Activated T-cell treated with anti-CD3 and anti-CD28 coated beads, Interleukin-2, amount 50 U/mL, for 1 hour (primary cell): Measurements from ENCODE around the gene KRTAP2-2.
"Not testable (repeated sequence)": the region's sequence is repeated elsewhere in the genome, so short reads cannot be mapped to it uniquely, and the experiment has no call there.

Experiments used
- DNase-seq: peaks from one replicate; pipeline ENCODE4 v3.0.0-alpha.2; 2020

Gene KRTAP2-2, protein sequence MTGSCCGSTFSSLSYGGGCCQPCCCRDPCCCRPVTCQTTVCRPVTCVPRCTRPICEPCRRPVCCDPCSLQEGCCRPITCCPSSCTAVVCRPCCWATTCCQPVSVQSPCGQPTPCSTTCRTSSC

DNA sequence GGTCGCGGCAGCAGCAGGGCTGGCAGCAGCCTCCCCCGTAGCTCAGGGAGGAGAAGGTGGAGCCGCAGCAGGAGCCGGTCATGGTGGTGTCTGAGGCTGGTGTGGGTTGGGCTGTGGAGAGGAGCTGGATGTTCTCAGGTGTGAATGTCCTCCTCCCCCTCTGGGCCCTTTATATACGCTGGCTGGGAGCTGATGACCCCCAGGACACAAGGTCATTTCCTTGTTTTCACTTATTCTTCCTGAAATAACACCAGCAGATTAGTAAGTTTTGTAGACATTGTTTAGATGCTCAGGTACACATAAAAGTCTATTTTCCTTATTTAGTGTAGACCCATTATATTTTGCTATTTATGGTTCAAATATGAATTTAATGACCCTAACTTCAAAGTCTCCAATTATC, at the start of gene KRTAP2-2:
Gene KRTAP2-2 (minus strand): TSS at position 101 of the 400 bp plus-strand sequence. CDS start 19 bp downstream, at position 82.
- DNase-seq = not testable (repeated sequence)

DNA sequence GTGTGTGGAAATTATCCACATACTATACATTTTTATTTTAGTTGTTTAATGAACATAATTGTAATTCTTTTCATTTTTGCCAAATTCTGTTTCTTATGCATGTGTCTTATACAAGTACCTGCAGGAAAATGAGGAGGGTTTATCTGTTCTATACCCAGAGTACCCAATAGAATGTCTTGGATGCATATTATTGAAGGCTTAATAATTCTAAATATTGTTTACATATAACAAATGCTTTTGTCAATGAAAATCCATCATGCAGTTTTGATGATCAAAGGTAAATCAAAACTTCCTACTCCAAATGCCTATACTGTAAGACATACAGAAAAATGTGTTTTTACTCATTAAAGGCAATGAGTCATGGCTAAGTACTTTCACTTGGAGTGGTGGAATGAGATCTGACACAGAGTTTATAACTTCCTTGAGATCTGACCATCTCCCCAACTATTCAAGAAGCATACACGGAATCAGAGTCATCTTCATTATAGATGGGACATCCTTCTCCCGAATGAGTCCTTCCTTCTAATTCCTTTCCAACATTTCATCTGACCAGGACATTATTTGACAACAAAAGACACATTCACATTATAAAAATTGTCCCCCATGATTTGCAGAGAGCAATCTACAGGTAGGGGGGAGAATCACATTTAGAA, 49.5 kb upstream of the KRTAP2-2 start:
- DNase-seq = not testable (repeated sequence)

DNA sequence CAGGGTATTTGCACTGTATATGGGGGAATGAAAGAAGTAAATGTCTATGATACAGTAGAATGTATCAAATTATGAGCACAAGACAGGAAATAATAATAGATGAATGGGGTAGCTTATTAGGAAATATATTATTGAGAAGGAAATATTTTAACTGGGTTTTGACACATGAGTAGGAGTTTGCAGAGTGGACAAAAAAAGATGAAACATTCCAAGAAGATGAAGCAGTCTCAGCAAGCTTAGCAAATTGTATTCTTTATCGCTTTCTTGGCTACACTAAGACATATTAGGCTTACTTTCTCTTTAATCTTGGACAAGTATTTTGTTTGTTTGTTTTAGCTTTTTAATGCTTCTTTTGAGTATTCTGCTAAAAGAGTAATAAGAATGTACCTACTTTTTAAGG, 48.9 kb upstream of the KRTAP2-2 start:
- DNase-seq = no peak

DNA sequence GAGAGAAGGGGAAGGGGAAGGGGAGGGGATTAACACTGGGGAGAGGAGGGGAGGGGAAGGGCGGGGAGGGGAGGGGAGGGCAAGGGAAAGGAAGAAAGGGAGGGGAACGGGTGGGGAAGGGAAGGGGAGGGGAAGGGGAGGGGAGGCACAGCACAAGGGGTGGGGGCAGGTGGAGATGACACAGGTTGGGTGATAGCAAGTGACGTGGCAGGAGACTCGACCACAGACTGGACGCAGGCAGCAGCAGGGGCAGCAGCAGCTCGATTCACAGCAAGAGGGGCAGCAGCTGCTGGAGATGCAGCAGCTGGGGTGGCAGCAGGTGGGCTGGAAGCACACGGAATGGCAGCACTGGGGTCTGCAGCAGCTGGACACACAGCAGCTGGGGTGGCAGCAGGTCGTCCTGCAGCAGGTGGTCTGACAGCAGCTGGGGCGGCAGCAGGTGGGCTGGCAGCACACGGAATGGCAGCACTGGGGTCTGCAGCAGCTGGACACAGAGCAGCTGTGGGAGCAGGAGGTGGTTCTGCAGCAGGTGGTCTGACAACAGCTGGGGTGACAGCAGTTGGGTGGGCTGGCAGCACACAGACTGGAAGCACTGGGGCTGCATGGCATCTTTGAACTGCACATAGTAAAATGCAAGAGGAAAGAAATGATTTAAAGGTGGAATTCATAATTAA, 46.7 kb upstream of the KRTAP2-2 start, which contains the start of gene KRTAP4-16:
Gene KRTAP4-16 (minus strand): TSS at position 624 of the 674 bp plus-strand sequence. CDS start 0 bp downstream, at position 624.
- DNase-seq = no peak

DNA sequence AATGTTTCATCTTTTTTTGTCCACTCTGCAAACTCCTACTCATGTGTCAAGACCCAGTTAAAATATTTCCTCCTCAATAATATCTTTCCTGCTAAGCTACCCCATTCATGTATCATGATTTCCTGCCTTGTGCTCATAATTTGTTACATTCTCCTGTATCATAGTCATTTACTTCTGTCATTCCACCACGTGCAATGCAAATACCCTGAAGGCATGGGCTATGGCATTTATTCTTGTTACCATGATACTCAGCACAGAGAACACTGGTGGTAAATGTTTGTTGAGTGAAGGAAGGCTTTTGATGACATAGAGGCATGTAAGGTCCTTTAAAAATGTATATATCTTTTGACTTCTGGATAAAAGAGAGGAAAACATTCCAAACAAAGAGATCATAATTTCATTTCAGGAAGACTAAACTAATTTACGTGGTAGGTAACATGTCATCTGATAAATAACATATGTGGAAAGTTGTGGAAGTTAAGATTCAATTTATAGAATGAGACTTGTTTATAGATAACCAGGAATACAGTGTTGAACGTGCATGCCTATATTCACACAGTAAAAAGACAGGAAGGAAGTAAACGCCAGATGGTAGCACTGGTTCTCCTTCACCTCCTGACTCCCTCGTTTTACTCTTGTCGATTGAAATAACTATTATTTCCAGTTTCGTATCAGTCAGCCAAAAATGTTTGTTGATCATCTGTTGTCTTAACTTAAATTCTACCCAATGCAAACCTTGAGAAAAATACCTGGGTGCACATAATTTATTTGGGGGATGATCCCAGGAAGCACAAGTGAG, 44.9 kb upstream of the KRTAP2-2 start:
- not testable (repeated sequence) for DNase-seq

DNA sequence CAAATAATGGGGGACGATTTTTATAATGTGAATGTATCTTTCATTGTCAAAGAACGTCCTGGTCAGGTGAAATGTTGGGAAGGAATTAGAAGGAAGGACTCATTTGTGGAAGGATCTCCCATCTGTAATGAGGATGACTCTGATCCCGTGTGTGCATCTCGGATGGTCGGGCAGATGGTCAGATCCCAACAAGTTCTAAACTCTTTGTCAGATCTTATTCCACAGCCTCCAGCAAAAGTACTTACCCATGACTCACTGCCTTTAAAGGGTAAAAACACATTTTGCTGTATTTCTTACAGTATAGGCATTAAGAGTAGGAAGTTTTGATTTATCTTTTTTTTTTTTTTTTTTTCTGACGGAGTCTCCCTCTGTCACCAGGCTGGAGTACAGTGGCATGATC, 43.5 kb upstream of the KRTAP2-2 start:
- DNase-seq = no peak

DNA sequence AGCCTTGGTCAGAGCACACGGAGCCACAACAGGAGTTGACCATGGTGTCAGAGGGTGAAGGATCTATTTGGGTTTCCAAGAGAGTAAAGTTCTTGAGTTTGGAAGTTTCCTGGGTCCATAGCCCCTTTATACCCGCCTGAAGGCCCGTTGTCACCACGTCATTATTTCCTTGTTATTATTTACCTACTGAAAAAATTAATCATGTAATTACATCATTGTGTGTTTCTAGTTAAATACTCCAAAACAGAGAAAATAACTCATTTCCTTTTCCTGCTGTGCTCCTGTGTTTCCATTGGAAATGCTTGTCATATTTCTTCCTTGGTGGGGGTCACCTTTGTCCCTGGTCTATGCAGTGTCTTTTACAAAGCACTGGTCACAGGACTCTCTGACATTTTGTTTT, 43.0 kb upstream of the KRTAP2-2 start, which contains the start of gene KRTAP4-8:
Gene KRTAP4-8 (minus strand): TSS at position 101 of the 400 bp plus-strand sequence. CDS start 58 bp downstream, at position 43.
- no peak for DNase-seq

DNA sequence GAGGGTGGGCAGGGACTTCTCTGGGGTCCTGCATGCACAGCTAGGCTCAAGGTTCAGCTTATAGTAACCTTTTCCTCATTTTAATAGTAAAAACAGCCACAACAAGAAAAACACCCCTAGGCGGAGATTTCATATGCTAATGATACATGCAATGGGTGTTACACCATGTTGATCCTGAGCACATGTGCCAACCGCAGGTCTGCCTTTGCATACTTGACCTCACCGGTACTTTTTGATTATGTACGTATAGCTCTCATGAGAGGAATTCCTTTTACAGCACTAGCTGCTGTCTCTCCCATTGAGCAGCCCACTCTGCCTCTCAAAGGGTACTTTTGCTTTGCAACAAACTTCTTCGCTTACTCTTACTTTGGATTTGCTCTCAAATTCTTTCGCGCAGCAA, 41.0 kb upstream of the KRTAP2-2 start:
- DNase-seq = no peak

DNA sequence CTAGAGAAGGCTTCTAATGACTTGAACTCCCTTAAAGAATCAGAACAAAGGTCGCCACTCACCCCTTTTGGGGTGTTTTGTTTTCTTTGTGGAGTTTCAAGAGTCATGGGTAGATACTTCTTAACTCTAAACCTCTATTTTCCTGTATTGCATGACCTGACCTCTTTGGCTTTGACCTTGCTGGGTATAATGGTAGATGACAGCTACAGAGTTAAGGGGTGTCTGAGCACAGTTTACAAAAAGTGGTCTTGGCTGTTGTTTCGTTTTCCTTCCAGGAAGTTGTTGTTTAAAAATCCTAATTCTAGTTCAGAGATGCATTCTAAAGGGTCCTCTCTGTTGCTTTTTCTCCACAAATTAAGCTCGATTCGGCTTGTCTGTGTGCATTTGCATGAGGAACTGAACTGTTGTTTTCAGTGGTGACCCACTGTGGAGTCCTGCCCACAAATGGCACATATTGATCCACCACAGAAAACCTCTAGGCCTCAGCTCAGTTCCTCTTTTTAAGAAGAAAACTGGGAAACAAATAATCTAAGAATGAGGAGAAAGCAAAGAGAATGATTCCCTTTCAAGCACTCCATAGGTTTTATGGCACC, 33.8 kb upstream of the KRTAP2-2 start:
- not testable (repeated sequence) for DNase-seq

DNA sequence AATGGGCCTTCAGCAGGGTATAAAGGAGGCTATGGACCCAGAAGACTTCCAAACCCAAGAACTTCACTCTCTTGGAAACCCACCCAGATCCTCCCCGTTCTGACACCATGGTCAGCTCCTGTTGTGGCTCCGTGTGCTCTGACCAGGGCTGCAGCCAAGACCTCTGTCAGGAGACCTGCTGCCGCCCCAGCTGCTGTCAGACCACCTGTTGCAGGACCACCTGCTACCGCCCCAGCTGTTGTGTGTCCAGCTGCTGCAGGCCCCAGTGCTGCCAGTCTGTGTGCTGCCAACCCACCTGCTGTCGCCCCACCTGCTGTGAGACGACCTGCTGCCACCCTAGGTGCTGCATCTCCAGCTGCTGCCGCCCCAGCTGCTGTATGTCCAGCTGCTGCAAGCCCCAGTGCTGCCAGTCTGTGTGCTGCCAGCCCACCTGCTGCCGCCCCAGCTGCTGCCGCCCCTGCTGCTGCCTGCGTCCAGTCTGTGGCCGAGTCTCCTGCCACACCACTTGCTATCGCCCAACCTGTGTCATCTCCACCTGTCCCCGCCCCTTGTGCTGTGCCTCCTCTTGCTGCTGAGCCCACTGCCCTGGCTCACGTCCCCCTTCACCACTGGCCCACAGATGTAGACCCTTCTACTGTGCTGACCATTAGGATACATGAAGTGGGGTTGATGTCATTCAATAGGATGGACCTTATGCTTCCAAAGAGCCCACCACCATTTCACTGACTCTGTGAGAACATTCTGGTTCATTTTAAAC, 29.2 kb upstream of the KRTAP2-2 start, which contains the start of gene KRTAP4-7:
Gene KRTAP4-7 (plus strand): TSS at position 51 of the 757 bp plus-strand sequence. CDS start 57 bp downstream, at position 108.
- not testable (repeated sequence) for DNase-seq

DNA sequence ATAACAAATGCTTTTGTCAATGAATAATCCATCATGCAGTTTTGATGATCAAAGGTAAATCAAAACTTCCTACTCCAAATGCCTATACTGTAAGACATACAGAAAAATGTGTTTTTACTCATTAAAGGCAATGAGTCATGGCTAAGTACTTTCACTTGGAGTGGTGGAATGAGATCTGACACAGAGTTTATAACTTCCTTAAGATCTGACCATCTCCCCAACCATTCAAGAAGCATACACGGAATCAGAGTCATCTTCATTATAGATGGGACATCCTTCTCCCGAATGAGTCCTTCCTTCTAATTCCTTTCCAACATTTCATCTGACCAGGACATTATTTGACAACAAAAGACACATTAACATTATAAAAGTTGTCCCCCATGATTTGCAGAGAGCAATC, 28.4 kb upstream of the KRTAP2-2 start:
- not testable (repeated sequence) for DNase-seq

DNA sequence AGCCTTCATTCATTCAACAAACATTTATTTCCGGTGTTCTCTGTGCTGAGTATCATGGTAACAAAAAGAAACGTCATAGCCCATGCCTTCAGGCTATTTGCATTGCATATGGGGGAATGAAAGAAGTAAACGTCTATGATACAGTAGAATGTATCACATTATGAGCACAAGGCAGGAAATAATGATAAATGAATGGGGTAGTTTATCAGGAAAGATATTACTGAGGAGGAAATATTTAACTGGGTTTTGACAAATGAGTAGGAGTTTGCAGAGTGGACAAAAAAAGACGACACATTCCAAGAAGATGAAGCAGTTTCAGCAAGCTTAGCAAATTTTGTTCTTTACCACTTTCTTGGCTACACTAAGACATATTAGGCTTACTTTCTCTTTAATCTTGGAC, 27.6 kb upstream of the KRTAP2-2 start:
- DNase-seq = no peak

DNA sequence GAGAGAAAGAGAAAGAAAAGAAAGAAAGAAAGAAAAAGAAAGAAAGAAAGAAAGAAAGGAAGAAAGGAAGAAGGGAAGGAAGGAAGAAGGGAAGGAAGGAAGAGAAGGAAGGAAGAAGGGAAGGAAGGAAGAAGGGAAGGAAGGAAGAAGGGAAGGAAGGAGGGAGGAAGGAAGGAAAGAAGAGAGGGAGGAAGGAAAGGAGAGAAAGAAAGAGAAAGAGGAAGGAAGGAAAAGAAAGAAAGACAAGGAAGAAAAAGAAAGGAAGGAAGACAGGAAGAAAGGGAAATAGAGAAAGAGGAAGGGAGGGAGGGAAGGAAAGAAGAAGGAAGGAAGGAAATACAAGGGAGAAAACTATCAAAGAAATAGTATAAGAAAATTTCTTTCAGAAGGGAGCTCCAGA, 21.8 kb upstream of the KRTAP2-2 start:
- no peak for DNase-seq

DNA sequence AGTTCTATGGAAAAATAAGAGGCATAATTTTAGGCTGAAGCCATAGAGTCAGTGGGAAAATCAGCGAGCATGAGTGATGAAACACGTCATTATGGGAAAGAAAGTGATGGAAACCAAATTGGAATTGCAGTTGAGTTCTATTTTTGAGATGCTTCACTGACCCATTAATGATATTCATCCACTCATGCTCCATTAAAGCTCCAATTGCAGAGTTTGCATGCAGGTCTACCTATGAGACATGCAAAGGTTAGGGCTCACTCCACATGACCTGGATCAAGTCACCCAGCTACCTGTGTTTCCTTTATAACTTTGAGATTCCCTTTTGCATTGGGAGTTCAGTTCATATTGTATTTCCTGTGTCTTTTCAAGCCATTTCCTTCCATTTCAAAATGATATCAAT, 18.6 kb upstream of the KRTAP2-2 start:
- DNase-seq = no peak

DNA sequence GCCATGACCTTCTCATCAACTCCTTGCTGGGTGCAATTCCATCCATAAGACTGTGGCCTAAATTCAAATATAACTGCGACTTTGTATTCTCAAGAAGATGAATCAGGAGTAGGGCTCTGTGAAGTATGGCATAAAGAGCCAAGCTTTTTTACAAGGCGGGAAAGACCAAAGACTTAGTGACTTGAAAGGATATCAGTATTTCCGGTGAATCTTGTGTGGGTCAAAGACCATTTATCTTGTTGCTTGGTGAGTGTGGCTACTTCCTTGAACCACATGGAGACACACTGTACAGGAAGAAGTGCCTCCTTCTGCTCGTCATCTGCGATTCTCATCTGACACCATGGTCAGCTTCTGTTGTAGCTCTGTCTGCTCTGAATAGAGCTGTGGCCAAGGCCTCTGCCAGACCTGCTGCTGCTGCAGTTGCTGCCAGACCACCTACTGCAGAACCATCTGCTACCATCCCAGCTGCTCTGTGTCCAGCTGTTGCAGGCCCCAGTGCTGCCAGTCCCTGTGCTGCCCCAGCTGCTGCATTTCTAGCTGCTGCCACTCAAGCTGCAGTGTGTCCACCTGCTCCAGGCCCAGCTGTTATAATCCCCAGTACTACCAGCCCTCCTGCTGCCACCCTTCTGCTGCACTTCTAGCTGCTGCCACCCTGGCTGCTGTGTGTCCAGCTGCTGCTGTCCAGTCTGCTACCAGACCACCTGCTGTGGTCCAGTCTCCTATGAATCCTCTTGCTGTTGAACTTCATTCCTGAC, 16.8 kb upstream of the KRTAP2-2 start:
- DNase-seq = no peak

DNA sequence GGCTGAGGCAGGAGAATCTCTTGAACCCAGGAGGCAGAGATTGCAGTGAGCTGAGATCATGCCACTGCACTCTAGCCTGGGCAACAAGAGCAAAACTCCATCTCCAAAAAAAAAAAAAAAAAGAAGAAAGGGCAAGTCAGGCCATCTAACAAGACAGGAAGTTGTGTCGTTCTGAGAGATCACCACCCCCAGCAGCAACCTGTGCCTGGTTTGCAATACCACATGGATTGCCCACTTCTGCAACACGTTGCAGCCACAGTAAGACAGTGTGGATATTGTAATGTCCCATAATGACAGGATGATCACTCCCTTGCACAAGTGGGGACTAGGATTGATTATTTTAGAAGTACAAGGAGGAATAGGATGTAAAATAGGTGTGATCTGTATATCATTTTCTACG, 14.0 kb upstream of the KRTAP2-2 start:
- no peak for DNase-seq

DNA sequence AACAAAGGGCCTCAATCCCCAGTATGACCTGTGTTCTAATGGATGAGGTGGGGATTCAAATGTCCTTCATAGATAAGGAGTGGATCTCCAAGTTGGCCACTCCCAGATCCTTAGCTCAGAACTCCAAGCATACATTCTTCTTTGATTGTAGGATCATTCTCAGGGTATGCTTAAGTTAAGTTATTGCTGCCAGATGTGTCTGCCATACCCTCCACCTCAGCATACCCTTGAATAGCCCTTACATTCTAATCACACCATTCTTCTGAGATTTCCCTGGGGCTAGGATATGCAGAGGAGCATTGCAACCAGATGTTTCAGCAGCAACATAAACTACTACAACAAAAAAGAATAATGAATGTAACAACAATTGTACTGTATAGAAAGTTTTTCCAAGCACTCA, 12.3 kb upstream of the KRTAP2-2 start:
- no peak for DNase-seq

DNA sequence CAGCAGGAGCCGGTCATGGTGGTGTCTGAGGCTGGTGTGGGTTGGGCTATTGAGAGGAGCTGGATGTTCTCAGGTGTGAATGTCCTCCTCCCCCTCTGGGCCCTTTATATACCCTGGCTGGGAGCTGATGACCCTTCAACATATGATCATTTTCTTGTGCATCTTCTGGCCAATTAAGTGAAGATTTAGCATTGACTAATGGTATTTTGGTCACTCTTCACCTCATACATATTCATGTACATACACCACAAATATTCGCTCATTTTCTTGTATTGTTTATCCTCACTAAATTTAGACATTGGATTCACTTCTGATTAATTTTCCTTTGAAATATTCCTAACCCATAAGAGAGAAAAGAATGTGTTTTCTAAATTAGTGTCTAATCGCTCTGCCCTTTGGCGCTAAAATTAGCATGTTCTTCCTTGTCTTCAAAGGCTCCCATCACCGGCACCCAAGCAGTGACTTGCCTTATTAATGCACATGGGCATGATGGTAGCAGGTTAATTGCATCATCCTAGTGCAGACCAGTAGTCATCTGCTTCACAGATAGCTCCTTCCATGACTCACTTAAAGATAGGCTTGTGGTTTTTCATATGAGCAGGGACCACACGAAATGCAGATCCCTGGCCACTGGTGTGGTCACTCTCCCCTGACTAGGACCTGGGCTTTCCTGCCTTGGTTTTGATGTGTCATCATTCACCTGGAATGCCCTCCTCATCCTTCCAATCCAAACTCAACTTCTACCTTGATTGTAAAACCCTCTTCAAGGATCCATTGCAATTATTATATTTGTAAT, 11.0 kb upstream of the KRTAP2-2 start, which contains the start of gene KRTAP2-4:
Gene KRTAP2-4 (minus strand): TSS at position 51 of the 796 bp plus-strand sequence. CDS start 34 bp downstream, at position 17.
- no peak for DNase-seq

DNA sequence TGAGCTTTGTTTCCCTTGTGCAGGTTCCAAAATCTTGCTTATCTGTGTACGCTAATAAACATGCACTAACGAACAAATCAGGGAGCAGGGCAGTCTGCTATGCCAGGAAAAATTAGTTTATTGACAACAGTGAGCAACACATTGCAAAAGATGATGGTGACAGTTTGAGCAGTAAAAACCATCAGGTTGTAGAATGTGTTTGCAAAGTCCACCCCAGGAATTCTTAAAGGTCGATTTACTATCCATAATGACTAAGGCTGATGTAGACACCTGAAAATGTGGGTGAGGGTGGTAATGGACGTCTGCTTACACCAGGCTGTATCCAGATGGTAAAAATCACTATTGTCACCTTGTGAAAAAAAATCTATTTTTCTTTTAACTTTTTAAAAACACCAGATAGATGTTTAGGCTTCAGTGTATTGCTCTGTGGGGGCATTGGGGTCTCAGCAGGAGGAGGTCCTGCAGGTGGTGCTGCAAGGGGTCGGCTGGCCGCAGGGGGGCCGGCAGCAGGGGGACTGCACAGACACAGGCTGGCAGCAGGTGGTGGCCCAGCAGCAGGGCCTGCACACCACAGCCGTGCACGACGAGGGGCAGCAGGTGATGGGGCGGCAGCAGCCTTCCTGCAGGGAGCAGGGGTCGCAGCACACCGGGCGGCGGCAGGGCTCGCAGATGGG, 10.1 kb upstream of the KRTAP2-2 start:
- not testable (repeated sequence) for DNase-seq
